Keratinocyte (primary cell): ENCODE results near the gene AFG3L2. TPM values are rescaled to one million over a fixed set of nuclear protein-coding genes. Genes with fewer than 3 reads are reported as not detected.
A peak's percentile ranks its signal among the peaks of the same experiment; 100 is the strongest.

ENCODE experiments used
- DNase-seq: peaks from one replicate; pipeline ENCODE4 v3.0.0-alpha.2; 2011; ENCODE audit warnings: low read depth, missing footprints, low spot score
- FAIRE-seq: peaks from 2 replicates; lab custom pipeline; 2011; peaks lifted over from hg19 to GRCh38; lab: Jason Lieb, UNC
- H2AFZ ChIP-seq: 2 replicates; pipeline ENCODE4 v1.6.0; 2012; ENCODE audit warnings: low read length, control low read depth, inconsistent platforms; ENCODE audit not compliant: control insufficient read depth
- H3K27ac ChIP-seq: 2 replicates; pipeline ENCODE4 v1.5.1; 2011; ENCODE audit warnings: low read length; ENCODE audit not compliant: control insufficient read depth, insufficient read depth
- H3K27me3 ChIP-seq: 3 replicates; pipeline ENCODE4 v1.6.0; 2011; ENCODE audit warnings: low read length; ENCODE audit not compliant: control insufficient read depth, insufficient read depth; ENCODE audit errors: extremely low read depth
- H3K36me3 ChIP-seq, 2 experiments: 2 replicates in 1 of 2; 3 replicates in 1 of 2; pipeline ENCODE4 v1.5.1; 2011; ENCODE audit warnings: low read length in 2 of 2, mild to moderate bottlenecking in 1 of 2; ENCODE audit not compliant: control insufficient read depth in 2 of 2, insufficient read depth in 2 of 2; ENCODE audit errors: extremely low read depth in 1 of 2
- H3K4me1 ChIP-seq: 3 replicates; pipeline ENCODE4 v1.5.1; 2011; ENCODE audit warnings: low read length; ENCODE audit not compliant: control insufficient read depth, insufficient read depth; ENCODE audit errors: extremely low read depth
- H3K4me2 ChIP-seq: 3 replicates; pipeline ENCODE4 v1.6.0; 2011; ENCODE audit warnings: low read depth, low read length; ENCODE audit not compliant: control insufficient read depth, insufficient read depth; ENCODE audit errors: extremely low read depth
- H3K4me3 ChIP-seq, 3 experiments: fragments of 200-600 bp in 1 of 3; sonication (generic) in 1 of 3; 2 replicates in 2 of 3; 3 replicates in 1 of 3; pipeline ENCODE4 v1.5.1; 2011 to 2016; ENCODE audit warnings: low read length in 3 of 3, mild to moderate bottlenecking in 3 of 3, control low read depth in 2 of 3, inconsistent platforms in 1 of 3, low read depth in 1 of 3, mixed read lengths in 1 of 3, mixed run types in 1 of 3, moderate library complexity in 1 of 3; ENCODE audit not compliant: control insufficient read depth in 2 of 3, insufficient read depth in 2 of 3; ENCODE audit errors: extremely low read depth in 1 of 3
- H3K79me2 ChIP-seq: 2 replicates; pipeline ENCODE4 v1.6.0; 2012; ENCODE audit warnings: low read length; ENCODE audit not compliant: control insufficient read depth, insufficient read depth
- H3K9ac ChIP-seq: 3 replicates; pipeline ENCODE4 v1.6.0; 2011; ENCODE audit warnings: low read length; ENCODE audit not compliant: control insufficient read depth, insufficient read depth; ENCODE audit errors: extremely low read depth
- H3K9me1 ChIP-seq: 3 replicates; pipeline ENCODE4 v1.6.0; 2011; ENCODE audit warnings: low read length; ENCODE audit not compliant: control insufficient read depth, insufficient read depth; ENCODE audit errors: extremely low read depth
- H3K9me3 ChIP-seq: 2 replicates; pipeline ENCODE4 v1.5.1; 2012; ENCODE audit warnings: low read depth, low read length; ENCODE audit not compliant: control insufficient read depth
- H4K20me1 ChIP-seq: 3 replicates; pipeline ENCODE4 v1.6.0; 2011; ENCODE audit warnings: low read length; ENCODE audit not compliant: control insufficient read depth, insufficient read depth; ENCODE audit errors: extremely low read depth
- CTCF ChIP-seq, 3 experiments: IDR thresholded peaks in 1 of 3; conservative IDR thresholded peaks in 1 of 3; optimal IDR thresholded peaks in 1 of 3; 2 replicates in 2 of 3; 3 replicates in 1 of 3; pipeline versions ENCODE3 to v1.5.1; 2011; ENCODE audit warnings: low read length in 3 of 3, mild to moderate bottlenecking in 3 of 3, moderate library complexity in 2 of 3, control low read depth in 1 of 3, inconsistent platforms in 1 of 3; ENCODE audit not compliant: insufficient read depth in 2 of 3; ENCODE audit errors: extremely low read depth in 1 of 3
- EZH2 ChIP-seq: IDR thresholded peaks from one replicate; pipeline ENCODE4 v1.6.1; 2012; ENCODE audit warnings: inconsistent platforms, mild to moderate bottlenecking, low read length, moderate library complexity
- dilution Hi-C: fragments of 300-500 bp; cut with MboI; formaldehyde crosslinking; loops from one replicate; pipeline ENCODE4 v1.7.0; 2020; ENCODE audit warnings: low sequenced_read_pairs; ENCODE audit not compliant: extremely low pct_ligation_motif_present
- polyA plus RNA-seq, 5 experiments: library from polyadenylated mRNA; depleted of rRNA in 3 of 5; stranded (reverse) in 3 of 5; stranded (forward) in 1 of 5; unstranded in 1 of 5; fragments of >200 nt; gene quantifications; 1 replicate in 1 of 5; 2 replicates in 3 of 5; 3 replicates in 1 of 5; pipeline versions ENCODE4 v1.2.1 to v1.2.3, GENCODE V29; 2011 to 2012; ENCODE audit warnings: missing spikeins in 2 of 5, low read depth in 1 of 5, low replicate concordance in 1 of 5

AFG3L2 gene
- polyA plus RNA-seq, 1 donor (not counting 4 experiments of a cell fraction or from before 2014, with no cell fraction given): 47.5 TPM

GRCh38 chr18:12422936-12423335, 45.9 kb upstream of the AFG3L2 start:
- H3K79me2 ChIP-seq: no peaks in the 10 kb centered on the region
- H3K36me3 ChIP-seq: peaks cover 0 to 7% of the 10 kb centered on the region in 2 experiments
- no peak for TF ChIP-seq EZH2
- peak in 1 of 3 experiments; percentile 31 for TF ChIP-seq CTCF (optimal IDR thresholded peaks at IDR 0.05 in 1 of 3, IDR thresholded peaks at IDR 0.05 in 1 of 3, conservative IDR thresholded peaks at IDR 0.05 in 1 of 3; ENCODE audit: extremely low read depth in 1 of 3, insufficient read depth in 2 of 3, low read length in 3 of 3)
- no peak overlapping the region for H3K4me3 ChIP-seq
- no peaks in the 10 kb centered on the region for H4K20me1 ChIP-seq
- H3K9me3 ChIP-seq: no peaks in the 10 kb centered on the region
- dilution Hi-C loops: no loop called here
- H3K27ac ChIP-seq: no peak overlapping the region
- H3K27me3 ChIP-seq: no peaks in the 10 kb centered on the region
- FAIRE-seq (no peak), DNase-seq (no peak)
- no peaks in the 10 kb centered on the region for H3K9me1 ChIP-seq
- H3K4me2 ChIP-seq: no peak overlapping the region
- H3K4me1 ChIP-seq: peaks cover 5% of the 10 kb centered on the region
- no peak overlapping the region for H2AFZ ChIP-seq
- no peak overlapping the region for H3K9ac ChIP-seq

- Histone ChIP-seq H3K4me2 (no peak overlapping the region), H3K4me1 (peaks cover 5% of the 10 kb centered on the region), H3K27ac (no peak overlapping the region), H2AFZ (no peak overlapping the region), H3K36me3 (peaks cover 0 to 5% of the 10 kb centered on the region in 2 experiments), H3K9me3 (no peaks in the 10 kb centered on the region), H3K27me3 (no peaks in the 10 kb centered on the region), H4K20me1 (no peaks in the 10 kb centered on the region), H3K79me2 (no peaks in the 10 kb centered on the region), H3K9ac (no peak overlapping the region), H3K4me3 (no peak overlapping the region), H3K9me1 (no peaks in the 10 kb centered on the region)
- dilution Hi-C loops: no loop called here
- DNase-seq (no peak), FAIRE-seq (no peak)
- TF ChIP-seq CTCF (optimal IDR thresholded peaks at IDR 0.05 in 1 of 3, IDR thresholded peaks at IDR 0.05 in 1 of 3, conservative IDR thresholded peaks at IDR 0.05 in 1 of 3; ENCODE audit: extremely low read depth in 1 of 3, insufficient read depth in 2 of 3, low read length in 3 of 3): no peak
Observed at GRCh38 chr18:12421732-12422131, 44.7 kb upstream of the AFG3L2 start.
